Endothelial cell of umbilical vein (primary cell): ENCODE results near the gene HOXC13. TPM values are rescaled to one million over a fixed set of nuclear protein-coding genes. Genes with fewer than 3 reads are reported as not detected.

ENCODE experiments used
- BruUV-seq: library from RNA; stranded (reverse); fragments of 400-500 nt; replicated peaks from 2 replicates; lab custom pipeline; 2021; lab: Mats Ljungman, UMichigan
- CTCF ChIA-PET: fragments of 300-600, 350-600 bp; sonication (Branson Sonifier 250); formaldehyde crosslinking; loops from one replicate; lab custom pipeline; 2021; ENCODE audit warnings: antibody characterized with exemption, inconsistent platforms; lab: Charles Lee
- POLR2A ChIA-PET: fragments of 300-600, 350-600 bp; sonication (Branson Sonifier 250); formaldehyde crosslinking; loops from one replicate; lab custom pipeline; 2021; ENCODE audit warnings: antibody characterized with exemption, inconsistent platforms; lab: Charles Lee
- DNase-seq: peaks from one replicate; pipeline ENCODE4 v3.0.0-alpha.2; 2011; ENCODE audit warnings: low read depth, low spot score
- FAIRE-seq: peaks from 2 replicates; lab custom pipeline; 2011; peaks lifted over from hg19 to GRCh38; lab: Jason Lieb, UNC
- H2AFZ ChIP-seq: 2 replicates; pipeline ENCODE4 v1.6.0; 2012; ENCODE audit warnings: low read depth, low read length, control low read depth, inconsistent platforms
- H3K27ac ChIP-seq: 2 replicates; pipeline ENCODE4 v1.5.1; 2011; ENCODE audit warnings: low read depth, mild to moderate bottlenecking, control low read depth, low read length, moderate library complexity; ENCODE audit not compliant: insufficient read depth
- H3K27me3 ChIP-seq, 2 experiments: 2 replicates each; pipeline versions ENCODE4 v1.6.0 to v1.6.1; 2011; ENCODE audit warnings: low read length in 2 of 2, mixed read lengths in 1 of 2; ENCODE audit not compliant: control insufficient read depth in 2 of 2, insufficient read depth in 2 of 2
- H3K36me3 ChIP-seq, 2 experiments: 2 replicates in 1 of 2; 3 replicates in 1 of 2; pipeline ENCODE4 v1.5.1; 2011; ENCODE audit warnings: low read length in 2 of 2, mild to moderate bottlenecking in 1 of 2, moderate library complexity in 1 of 2; ENCODE audit not compliant: control insufficient read depth in 2 of 2, insufficient read depth in 2 of 2; ENCODE audit errors: extremely low read depth in 1 of 2
- H3K4me1 ChIP-seq: 3 replicates; pipeline ENCODE4 v1.5.1; 2011; ENCODE audit warnings: mild to moderate bottlenecking, low read length; ENCODE audit not compliant: control insufficient read depth, insufficient read depth; ENCODE audit errors: extremely low read depth
- H3K4me2 ChIP-seq: 2 replicates; pipeline ENCODE4 v1.6.1; 2011; ENCODE audit warnings: low read length, control low read depth, mixed read lengths; ENCODE audit not compliant: insufficient read depth
- H3K4me3 ChIP-seq, 3 experiments: fragments of 200-600 bp in 1 of 3; sonication (generic), shearing (Covaris generic) in 1 of 3; replicated peaks in 1 of 3; 2 replicates each; pipeline ENCODE4 v1.5.1; 2011 to 2016; ENCODE audit warnings: control low read depth in 3 of 3, low read length in 3 of 3, mild to moderate bottlenecking in 2 of 3, inconsistent platforms in 1 of 3, low read depth in 1 of 3, moderate library complexity in 1 of 3; ENCODE audit not compliant: insufficient read depth in 1 of 3
- H3K79me2 ChIP-seq: 2 replicates; pipeline ENCODE4 v1.6.0; 2012; ENCODE audit warnings: low read length, inconsistent platforms; ENCODE audit not compliant: control insufficient read depth, insufficient read depth
- H3K9ac ChIP-seq: replicated peaks from 2 replicates; pipeline ENCODE3; 2011; ENCODE audit warnings: low read length, control low read depth; ENCODE audit not compliant: insufficient read depth; ENCODE audit errors: extremely low read depth
- H3K9me1 ChIP-seq: replicated peaks from 3 replicates; pipeline ENCODE4 v1.6.0; 2011; ENCODE audit warnings: mild to moderate bottlenecking, low read length; ENCODE audit not compliant: control insufficient read depth, insufficient read depth; ENCODE audit errors: extremely low read depth
- H3K9me3 ChIP-seq: replicated peaks from 2 replicates; pipeline ENCODE4 v1.5.1; 2012; ENCODE audit warnings: low read length, inconsistent platforms; ENCODE audit not compliant: control insufficient read depth, insufficient read depth
- H4K20me1 ChIP-seq: replicated peaks from 2 replicates; pipeline ENCODE3; 2011; ENCODE audit warnings: mild to moderate bottlenecking, low read length; ENCODE audit not compliant: control insufficient read depth, insufficient read depth; ENCODE audit errors: extremely low read depth
- EZH2 ChIP-seq: IDR thresholded peaks from 2 replicates; pipeline ENCODE4 v1.6.1; 2012; ENCODE audit warnings: borderline replicate concordance, low read depth, mild to moderate bottlenecking, moderate library complexity, low read length, inconsistent platforms; ENCODE audit not compliant: severe bottlenecking
- FOS ChIP-seq: IDR thresholded peaks from 2 replicates; pipeline ENCODE4 v1.6.1; 2011; ENCODE audit warnings: mild to moderate bottlenecking, low read length, moderate library complexity, borderline replicate concordance; ENCODE audit not compliant: insufficient read depth
- GATA2 ChIP-seq: IDR thresholded peaks from 2 replicates; pipeline ENCODE4 v1.7.0; 2011; ENCODE audit warnings: low read depth, mild to moderate bottlenecking, moderate library complexity, mixed read lengths, low read length; ENCODE audit not compliant: insufficient read length, insufficient read depth
- JUN ChIP-seq: IDR thresholded peaks from 2 replicates; pipeline ENCODE4 v1.6.1; 2011; ENCODE audit warnings: borderline replicate concordance, low read depth; ENCODE audit not compliant: insufficient read length, insufficient read depth
- MYC ChIP-seq: IDR thresholded peaks from one replicate; pipeline ENCODE4 v1.6.1; 2011; ENCODE audit warnings: mild to moderate bottlenecking, low read depth, low read length
- POLR2A ChIP-seq: IDR thresholded peaks from 2 replicates; pipeline ENCODE4 v1.6.1; 2012; ENCODE audit warnings: low read depth, mild to moderate bottlenecking, control low read depth, low read length
- POLR2AphosphoS5 ChIP-seq: IDR thresholded peaks from 2 replicates; pipeline ENCODE4 v1.6.1; 2012; ENCODE audit warnings: low read depth, mild to moderate bottlenecking, control low read depth, low read length, moderate library complexity; ENCODE audit not compliant: insufficient read depth
- dilution Hi-C: fragments of 300-500 bp; cut with MboI; formaldehyde crosslinking; loops from one replicate; pipeline ENCODE4 v1.15.0; 2019; ENCODE audit warnings: low sequenced_read_pairs; ENCODE audit not compliant: extremely low pct_ligation_motif_present
- intact Hi-C: fragments of 100-400 bp; cut with micrococcal nuclease; formaldehyde crosslinking; loops from one replicate; pipeline ENCODE4 v1.10.0; 2022
- polyA plus RNA-seq, 4 experiments: library from polyadenylated mRNA; depleted of rRNA in 3 of 4; stranded (reverse) in 3 of 4; unstranded in 1 of 4; fragments of >200 nt; gene quantifications; 2 replicates each; pipeline versions ENCODE4 v1.2.1 to v1.2.3, GENCODE V29; 2011 to 2012; ENCODE audit warnings: missing spikeins in 1 of 4
- total RNA-seq: library from RNA; stranded (reverse); gene quantifications from 2 replicates; pipeline ENCODE4 v1.2.3, GENCODE V29; 2021
- TF ChIP-seq, protein P1 (sequence below): IDR thresholded peaks from 2 replicates; pipeline ENCODE4 v1.6.1; 2011; ENCODE audit not compliant: insufficient read depth, insufficient read length
- TF ChIP-seq, protein P2 (sequence below), 2 donors: IDR thresholded peaks; 1 replicate in 1 of 2; 2 replicates in 1 of 2; pipeline ENCODE4 v1.5.1; 2011; ENCODE audit warnings: low read length in 2 of 2, mild to moderate bottlenecking in 2 of 2, moderate library complexity in 2 of 2, control low read depth in 1 of 2, inconsistent platforms in 1 of 2, low read depth in 1 of 2; ENCODE audit not compliant: insufficient read depth in 1 of 2; ENCODE audit errors: extremely low read depth in 1 of 2

HOXC13 gene
- total and polyA plus RNA-seq, 2 donors (not counting 3 experiments of a cell fraction or from before 2014, with no cell fraction given): not detected

DNA sequence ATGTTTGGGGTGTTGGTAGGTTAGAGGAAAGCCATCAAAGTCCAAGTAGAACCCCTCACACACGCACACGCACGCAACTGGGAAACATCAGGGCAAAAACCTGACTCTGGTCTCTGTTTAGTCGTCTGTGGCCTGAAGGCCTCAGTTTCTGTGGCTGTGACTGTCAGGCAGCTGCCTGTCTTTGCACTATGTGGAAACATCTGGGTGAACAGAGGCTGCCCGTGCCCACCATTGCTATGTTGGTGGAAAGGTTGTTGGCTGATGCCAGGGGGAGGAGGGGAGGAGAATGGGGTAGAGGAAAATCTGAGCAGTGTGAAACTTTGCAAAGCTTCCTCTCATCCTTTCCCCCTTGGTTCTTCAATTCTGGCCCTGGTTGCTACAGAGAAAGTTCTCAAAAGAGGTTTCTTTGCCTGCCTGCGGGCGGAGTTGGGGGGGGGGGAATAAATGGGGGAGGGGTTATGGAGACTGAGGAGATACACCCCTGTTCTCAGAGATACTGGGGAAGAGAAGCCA lies 53.8 kb downstream of the HOXC13 start:
- Histone ChIP-seq H3K9ac (no peak overlapping the region), H3K4me1 (no peaks in the 10 kb centered on the region), H3K9me1 (no peaks in the 10 kb centered on the region), H3K4me3 (no peak overlapping the region), H3K27me3 (peaks cover 94 to 98% of the 10 kb centered on the region in 2 experiments), H3K79me2 (no peaks in the 10 kb centered on the region), H2AFZ (no peak overlapping the region), H3K36me3 (no peaks in the 10 kb centered on the region), H3K27ac (no peak overlapping the region), H3K9me3 (no peaks in the 10 kb centered on the region), H4K20me1 (no peaks in the 10 kb centered on the region), H3K4me2 (no peak overlapping the region)
- ChIA-PET POLR2A (no interaction called here), CTCF (interaction anchor here (0.7 to 4.3 kb wide), 5 partner anchors 8 to 407 kb away, joined by 3 to 24 read pairs (median 8); partner anchors contain the start of gene HOXC9)
- no peak for FAIRE-seq
- dilution Hi-C loops (no loop called here), intact Hi-C loops (no loop called here)
- TF ChIP-seq, protein P1, sequence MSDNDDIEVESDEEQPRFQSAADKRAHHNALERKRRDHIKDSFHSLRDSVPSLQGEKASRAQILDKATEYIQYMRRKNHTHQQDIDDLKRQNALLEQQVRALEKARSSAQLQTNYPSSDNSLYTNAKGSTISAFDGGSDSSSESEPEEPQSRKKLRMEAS: no peak
- TF ChIP-seq GATA2 (no peak), FOS (no peak), POLR2AphosphoS5 (no peak), POLR2A (no peak), JUN (no peak), EZH2 (no peak), MYC (no peak)
- TF ChIP-seq, protein P2, sequence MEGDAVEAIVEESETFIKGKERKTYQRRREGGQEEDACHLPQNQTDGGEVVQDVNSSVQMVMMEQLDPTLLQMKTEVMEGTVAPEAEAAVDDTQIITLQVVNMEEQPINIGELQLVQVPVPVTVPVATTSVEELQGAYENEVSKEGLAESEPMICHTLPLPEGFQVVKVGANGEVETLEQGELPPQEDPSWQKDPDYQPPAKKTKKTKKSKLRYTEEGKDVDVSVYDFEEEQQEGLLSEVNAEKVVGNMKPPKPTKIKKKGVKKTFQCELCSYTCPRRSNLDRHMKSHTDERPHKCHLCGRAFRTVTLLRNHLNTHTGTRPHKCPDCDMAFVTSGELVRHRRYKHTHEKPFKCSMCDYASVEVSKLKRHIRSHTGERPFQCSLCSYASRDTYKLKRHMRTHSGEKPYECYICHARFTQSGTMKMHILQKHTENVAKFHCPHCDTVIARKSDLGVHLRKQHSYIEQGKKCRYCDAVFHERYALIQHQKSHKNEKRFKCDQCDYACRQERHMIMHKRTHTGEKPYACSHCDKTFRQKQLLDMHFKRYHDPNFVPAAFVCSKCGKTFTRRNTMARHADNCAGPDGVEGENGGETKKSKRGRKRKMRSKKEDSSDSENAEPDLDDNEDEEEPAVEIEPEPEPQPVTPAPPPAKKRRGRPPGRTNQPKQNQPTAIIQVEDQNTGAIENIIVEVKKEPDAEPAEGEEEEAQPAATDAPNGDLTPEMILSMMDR (IDR thresholded peaks at IDR 0.05; ENCODE audit: extremely low read depth in 1 of 2, insufficient read depth in 1 of 2, low read depth in 1 of 2, low read length in 2 of 2): no peak
- no peak for DNase-seq
- BruUV-seq: no TSS peak
